ENCODE measurements around the gene ABCC4.

Gene ABCC4

DNA sequence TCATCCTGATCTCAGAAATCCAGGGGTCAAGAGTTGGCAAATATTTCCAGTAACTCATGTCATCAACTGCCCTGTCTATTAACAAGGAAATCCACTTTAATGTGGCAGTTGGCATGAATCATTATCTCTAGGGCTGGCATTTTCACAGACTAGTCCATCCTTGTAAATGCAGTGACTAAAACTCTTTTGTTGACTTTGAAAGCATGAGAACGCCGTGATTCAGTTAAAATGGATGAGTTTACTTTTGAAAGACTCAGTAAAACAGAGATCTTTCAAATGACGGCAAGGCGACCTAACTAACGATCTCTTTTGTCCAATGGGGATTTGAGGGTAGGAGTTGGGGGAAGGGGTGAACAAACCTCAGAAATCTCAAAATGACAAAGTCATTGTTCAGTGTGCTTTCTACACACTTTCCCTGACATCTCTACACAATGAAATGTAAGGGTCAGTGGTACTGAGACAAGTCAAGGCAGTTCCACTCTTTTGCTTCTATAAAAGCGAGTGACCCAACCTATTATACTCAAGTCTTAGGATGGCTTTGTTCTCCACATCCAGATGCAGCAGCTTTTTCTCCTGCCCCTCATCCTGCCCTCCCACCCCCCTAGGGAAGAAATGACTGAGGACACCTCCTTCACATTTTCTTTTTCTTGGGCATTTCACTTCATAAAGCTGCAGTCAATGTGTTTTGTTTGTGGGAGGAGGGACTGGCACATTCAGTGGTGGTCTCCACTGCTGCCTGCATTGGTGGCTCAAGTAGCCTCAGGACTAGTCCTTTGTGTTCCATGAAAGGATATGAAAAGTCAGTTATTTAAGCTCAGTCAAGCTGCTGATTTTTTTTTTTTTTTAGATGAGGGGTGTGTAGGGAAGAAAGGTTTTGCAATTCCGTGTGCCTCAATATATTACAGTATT, 200.5 kb downstream of the ABCC4 start:
- DNase-seq: no peak

DNA sequence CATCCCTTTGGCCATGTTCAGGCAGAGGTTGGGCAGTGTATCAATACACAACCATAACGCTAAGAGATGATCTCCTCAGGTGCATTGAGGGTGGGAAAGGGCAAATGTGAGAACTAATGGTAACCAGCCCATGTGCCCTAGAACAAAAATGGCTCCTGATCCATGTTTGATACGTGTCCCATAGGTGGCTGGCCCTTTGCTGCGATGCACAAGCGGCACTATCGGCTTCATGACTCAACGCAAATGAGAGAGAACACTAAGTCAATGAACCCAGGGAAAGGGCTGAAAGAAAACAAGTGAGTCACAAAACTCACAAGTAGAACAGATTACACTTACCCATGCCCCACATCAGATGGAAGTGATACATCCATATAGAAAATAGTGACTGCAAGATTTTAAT, 201.7 kb downstream of the ABCC4 start:
- DNase-seq: no peak

DNA sequence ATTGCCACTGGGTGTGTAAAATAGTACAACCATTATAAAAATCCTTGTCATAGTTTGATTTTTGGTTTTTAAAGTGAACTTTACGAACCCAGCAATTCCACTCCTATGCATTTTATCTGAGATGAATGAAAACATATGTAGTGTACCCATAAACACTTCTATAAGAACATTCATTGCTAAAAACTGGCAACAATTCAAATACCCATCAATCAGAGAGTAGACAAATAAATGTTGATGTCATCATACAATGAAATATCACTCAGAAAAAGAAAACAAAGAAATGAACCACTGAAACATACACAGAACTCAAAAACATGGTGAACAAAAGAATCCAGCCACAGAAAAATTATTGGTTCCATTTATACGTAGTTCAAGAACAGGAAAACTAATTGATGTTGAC, 202.3 kb downstream of the ABCC4 start:
- DNase-seq: no peak

DNA sequence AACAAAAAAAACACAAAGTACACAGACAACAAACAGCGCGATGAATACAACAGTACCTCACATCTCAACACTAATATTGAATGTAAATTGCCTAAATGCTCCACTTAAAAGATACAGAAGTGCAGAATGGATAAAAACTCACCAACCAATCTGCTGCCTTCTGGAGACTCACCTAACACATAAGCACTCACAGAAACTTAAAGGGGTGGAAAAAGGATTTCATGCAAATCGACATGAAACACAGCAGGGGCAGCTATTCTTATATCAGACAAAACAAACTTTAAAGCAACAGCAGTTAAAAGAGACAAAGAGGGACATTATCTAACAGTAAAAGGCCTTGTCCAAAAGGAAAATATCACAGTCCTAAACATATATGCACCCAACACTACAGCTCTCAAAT, 209.5 kb downstream of the ABCC4 start:
- no peak for DNase-seq

DNA sequence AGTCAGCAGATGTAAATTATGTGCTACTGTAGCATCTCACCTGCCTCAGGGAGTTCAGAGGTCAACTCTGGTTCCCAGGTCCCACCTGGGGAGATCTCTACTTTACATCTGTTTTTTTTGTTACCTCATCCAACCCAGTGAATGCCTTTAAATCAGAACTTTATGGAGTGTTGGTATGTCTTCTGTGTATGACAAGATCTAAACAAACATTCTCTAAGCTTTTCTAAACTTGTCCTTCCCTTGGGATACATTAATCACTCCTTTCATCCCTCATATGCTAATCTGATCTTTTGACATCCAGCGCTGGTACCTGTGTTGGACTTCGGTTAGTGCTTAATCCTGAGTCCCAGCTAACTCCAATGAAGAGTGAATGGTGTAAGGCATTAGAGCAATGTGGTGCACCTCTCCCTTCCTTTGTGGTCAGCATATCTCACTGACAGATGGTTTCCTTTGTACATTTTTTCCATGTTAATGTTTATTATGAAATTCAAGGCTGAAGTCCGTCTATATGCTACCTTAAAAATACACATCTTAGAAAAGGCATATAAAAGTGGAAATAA, 213.4 kb downstream of the ABCC4 start:
- no peak for DNase-seq

DNA sequence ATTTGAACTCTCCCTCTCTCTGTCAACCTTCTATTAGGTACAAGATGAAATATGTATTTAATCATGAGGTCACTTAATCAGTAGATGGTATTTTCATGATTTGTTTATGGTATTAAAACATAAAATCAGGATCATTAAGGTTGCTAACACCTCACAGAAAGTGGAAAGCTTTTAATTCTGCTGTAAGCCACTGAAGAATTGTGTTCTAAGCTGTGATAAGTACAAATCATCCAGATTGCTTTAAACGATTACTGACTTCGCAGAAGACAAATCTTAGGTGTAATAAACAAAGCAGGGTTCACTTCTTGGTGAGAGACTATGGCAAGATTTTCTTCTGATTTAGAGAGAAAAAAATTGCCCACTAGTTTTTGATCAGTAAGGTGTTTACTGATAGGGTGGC, 214.5 kb downstream of the ABCC4 start:
- DNase-seq: no peak

DNA sequence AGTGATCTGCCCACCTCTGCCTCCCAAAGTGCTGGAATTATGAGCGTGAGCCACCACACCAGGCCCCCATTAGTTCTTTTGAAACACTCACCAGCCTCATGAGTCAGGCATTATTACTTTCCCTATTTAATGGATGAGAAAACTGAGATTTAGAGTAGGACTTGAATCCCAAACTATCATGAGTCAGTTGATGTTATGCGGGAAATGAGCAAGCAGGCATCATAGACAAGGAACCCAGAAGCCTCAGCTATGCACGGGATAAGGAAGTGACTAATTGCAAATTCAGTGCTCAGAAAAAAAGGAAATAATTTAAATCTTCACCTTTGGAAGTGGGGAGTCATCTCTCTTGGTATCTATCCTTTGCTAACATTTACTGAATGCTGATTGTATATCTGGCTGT, 217.5 kb downstream of the ABCC4 start:
- no peak for DNase-seq

DNA sequence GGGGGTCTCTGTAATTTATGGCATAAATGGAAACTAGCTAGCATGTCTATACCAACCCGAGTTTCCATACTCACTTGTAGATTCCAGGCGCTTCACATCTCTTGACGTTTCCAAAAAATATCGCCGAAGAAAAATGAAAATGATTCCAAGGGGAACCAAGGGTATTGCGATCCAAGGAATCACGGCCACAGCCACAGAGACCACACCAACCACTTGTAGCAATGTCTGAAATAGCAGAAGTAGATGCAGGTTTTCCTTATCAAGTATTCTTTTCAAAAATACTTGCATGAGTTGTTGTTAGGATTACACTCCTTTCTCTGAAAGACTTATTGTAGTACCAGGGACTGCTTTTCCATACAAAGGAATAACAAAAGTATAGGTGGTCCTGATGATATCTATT, 218.2 kb downstream of the ABCC4 start:
- DNase-seq: no peak

DNA sequence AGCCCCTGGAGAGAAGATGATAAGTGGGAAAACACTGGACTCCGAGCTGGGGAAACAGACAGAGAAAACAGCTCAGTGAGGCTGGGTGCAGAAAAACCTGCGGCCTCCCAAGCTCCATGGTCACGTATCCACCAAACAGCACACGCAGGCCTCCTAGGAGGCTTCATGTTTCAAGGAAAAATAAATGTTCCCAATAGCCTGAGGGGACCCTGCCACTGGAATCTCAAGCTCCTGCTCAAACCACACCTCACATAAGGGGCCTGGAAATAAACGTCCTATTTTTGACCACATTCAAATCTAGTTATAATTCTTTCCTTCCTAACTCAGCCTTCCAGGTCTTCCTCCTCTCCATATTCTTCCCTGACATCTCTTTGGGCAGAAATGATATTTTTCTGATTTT, 225.7 kb downstream of the ABCC4 start:
- DNase-seq: no peak

DNA sequence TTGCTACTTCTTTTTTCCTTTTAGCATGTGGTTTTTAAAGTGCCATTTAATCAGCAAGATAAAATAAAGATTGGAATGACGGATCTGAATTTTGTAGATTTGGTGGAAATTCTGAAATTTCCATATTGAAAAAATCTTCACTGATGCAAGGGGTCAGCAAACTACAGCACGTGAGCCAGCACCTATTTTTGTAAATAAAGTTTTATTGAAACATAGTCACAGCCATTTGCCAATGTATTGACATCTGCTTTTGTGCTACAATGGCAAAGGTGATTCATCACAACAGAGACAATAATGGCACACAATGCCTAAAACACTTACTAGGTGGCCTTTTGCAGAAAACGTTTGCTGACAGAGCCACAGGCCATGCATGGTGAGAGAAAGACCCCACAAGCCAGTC, 226.4 kb downstream of the ABCC4 start:
- DNase-seq: no peak

DNA sequence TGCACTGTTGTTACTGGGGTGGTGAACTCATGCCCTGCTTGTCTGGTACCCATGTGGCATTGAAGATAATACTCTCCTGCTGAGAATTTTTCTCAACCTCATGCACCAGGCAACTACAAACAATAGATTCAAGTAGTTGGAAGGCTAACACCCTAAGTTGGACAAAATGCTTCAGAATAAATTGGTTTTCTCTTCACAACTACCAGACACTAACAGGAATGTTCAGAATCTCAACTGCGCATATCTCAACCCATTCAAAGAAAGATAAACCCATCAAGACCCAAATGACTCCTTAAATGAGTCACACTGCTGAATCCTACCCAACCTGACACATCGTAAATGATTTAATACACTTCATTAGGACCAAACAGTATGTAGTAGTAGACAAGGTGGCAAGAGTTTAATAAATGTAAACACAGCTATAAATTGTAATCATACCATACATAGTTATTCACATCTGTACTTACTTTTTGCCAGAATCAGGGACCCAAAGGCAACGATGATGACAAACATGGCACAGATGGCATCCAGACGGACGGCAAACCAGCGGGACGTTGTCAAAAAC, 227.4 kb downstream of the ABCC4 start:
- no peak for DNase-seq

DNA sequence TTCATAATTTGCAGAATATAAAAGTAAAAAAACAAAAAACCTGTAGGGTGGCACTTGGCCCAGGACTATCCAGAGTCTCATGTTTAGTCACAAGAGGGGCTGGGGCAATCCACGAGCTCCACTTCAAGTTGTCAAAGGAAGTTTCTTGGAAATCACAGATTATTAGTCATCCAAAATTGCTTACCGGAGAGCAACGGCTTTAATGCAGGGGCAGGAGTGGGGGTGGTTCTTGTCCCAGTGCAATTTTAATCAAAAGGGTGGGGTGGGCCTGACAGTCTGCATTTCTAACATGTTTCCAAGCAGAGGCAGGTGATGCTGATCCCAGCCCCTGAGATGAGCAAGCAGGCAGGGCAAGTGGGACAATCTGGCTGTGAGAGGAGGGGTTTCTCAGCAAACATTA, 233.9 kb downstream of the ABCC4 start:
- no peak for DNase-seq

DNA sequence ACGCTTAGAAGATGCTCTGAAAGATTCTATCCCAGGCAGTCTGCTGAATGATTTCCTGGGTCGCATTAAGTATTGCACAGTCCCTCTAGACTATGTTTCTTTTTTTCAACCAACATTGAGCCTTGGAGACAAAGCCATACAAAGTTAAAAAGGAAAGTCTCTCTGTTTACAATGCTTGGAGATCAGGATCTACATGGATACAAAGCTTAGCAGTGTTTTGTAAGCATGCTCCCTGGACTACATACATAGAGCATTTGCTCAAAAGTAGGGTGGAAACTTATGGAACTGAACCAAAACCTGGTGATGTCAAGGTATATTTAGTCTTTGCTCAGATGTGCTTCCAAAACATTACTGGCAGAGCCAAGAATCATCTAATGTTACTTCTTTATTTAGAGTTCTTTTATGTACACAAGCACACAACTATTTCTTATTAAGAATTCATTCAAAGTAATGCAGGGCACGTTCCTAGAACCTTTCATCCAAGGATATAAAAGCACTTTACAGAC, 241.2 kb downstream of the ABCC4 start:
- DNase-seq: no peak

DNA sequence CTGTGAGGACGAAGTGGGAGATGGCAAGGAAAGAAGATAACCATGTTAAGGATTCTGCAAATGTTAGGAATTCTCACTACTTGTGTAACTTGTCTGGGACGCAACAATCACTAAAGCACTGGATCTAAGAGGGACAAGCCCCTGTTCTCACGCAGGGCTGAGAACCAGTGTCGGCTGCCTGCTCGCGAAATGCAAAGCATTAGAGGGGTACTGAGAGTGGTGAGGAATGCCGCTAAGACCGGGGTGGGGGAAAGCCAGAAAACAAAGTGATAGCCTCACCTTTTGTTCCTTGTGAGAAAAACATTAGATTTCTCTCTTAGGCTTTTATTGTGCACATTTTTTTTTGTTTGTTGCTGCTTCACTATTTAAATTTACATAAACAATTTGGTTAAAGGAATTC, 241.9 kb downstream of the ABCC4 start:
- no peak for DNase-seq

DNA sequence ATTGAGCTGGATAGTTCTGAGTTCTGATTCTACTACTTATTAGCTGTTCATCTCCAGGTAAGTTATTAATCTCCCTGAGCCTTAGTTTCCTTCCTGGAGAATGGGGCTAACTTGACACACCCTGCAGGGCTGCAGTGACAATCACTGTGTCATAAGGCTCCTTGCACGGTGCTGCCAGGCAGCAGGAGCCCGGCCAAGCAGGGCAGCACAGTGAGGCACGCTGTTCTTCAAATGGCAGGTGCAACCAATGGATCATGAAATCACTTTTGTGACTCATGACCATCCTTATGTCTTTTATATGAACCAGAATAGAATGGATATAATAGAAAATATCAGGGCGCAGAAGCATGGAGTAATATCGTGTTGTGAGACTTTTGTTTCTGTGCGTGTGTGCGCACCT, 242.6 kb downstream of the ABCC4 start:
- DNase-seq: no peak

DNA sequence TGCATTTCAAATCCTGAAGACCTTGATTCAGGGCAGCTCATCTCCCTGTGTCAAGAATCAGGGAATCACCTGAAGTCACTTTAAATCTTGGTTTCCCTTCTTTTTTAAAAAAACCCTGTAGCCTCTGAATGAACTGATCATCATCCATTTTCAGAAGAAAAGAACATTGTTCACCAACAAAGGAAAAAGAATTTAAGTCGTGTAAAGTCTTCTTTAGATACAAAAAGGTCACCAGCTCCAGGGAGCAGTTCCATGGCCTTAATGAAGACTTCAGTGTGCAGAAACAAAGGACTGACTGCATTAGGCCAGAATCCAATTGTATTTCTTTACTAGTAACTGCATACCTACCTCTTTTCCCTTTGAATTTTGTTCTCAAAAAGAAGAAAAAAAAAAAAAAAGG, 245.0 kb downstream of the ABCC4 start:
- no peak for DNase-seq

DNA sequence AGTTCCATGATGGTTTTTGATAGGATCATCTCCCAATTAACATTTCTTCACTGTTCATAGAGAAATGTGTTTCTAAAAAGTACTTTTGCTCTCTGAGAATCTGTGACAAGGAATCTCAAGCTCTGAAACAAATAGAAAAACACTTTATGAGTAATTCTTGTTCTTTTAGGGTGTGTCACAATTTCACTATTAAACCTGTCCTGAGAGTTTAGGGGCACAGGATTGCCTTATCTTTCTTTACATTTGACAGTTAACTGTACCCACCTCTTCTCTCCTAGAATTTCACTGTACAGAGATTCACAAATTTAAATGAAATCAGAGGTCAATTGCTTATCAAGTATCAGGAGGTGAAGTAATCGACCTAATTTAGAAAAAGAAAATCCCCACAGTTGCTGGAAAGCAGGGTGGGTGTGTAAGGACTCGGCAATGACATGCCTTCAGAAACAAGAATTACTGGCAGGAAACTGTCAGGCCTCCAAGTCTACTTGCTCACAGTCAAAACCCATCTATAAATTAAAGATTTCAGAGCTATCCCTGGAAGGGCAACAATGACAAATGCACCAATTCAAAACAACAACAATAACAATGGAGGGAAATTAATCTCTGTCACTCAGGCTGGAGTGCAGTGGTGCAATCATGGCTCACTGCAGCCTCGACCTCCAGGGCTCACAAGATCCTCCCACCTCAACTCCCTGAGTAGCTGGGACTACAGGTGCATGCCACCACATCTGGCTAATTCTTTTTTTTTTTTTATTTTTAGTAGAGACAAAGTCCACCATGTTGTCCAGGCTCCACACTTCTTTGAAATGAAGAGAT, 250.2 kb downstream of the ABCC4 start:
- DNase-seq: no peak

DNA sequence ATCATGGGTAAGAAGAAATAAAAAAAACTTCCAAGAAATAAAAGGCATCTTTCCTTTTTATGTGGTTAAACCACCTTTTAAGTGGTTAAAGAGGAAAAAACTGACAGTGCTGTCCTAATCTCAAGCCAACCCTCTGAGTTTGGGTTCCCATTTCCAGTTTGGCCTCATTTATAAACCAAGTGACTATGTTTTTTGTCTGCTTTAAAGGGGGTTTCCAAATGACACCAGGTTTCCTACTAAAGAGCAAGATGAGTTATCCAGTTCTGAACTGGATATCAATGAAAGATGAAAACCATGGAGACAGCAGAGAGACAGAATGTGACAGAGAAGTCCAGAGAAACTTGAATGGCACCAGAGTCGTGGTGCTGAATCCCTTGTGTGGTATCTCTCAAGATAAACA, 251.5 kb downstream of the ABCC4 start:
- DNase-seq: no peak

DNA sequence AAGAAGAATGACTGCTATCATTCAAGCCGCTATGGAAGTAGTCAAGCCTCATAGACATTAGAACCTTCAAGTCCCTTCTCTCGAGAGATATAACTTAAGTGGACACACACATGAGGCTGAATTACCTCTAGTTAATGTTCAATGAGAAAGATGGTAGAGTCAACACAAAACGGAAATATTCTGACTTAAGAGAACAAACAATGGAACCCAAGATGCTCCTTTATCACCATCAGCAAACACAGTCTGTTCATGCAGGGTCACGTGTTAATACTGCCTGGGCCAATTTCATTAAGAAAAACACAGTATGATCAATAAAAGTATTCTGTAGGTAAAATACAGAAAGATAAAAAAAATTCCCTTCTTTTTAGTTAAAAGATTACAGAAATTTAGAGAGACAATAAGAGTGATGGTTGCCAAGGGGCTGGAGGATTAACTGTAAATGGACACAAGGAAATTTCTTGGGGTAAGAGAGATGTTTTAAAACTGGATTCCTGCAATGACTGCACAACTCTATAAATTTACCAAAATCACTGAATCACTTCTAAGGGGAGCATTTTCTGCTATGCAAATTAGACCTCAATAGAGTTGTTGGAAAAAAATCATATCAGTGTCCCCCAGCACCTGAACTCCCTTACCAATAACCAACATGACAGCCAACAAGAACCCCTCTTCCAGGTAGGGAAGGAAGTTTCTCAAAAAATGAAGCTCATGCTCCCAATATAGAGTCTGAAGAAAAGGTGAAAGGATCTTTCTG, 256.6 kb downstream of the ABCC4 start:
- no peak for DNase-seq

DNA sequence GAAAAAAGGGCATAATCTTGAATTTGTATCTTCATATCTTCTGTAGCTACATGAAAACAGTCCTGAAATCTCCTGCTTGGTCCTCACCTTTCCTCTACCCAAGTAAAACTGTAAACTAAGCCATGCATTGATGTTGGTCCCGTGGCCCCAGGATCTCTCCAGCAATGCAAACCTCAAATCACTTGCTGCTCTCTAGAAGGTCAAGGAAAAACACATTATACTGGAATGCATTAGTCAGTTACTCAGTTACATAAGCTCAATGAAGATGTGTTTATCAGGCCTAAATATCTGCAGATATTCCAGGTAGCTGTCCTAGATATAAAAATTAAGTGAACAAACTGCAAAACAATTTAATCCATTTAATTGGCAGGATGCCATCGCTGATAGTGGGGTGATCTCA, 261.8 kb downstream of the ABCC4 start:
- DNase-seq: no peak

DNA sequence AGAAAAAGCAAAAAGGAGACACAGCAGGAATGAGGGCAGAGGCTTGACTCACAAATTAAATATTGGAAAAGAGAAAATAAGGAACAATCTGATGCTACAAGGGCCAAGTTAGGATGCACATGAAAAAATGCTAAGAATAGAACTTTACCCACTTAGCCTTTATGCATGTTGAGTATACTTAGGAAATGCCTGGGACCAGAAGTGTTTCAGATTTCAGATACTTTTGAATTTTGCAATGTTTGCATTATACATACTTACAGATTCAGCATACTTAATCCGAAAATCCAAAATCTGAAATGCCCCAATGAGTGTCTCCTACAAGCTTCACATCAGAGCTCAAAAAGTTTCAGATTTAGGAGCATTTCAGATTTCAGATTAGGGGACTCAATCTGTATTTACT, 262.3 kb downstream of the ABCC4 start:
- DNase-seq: no peak

DNA sequence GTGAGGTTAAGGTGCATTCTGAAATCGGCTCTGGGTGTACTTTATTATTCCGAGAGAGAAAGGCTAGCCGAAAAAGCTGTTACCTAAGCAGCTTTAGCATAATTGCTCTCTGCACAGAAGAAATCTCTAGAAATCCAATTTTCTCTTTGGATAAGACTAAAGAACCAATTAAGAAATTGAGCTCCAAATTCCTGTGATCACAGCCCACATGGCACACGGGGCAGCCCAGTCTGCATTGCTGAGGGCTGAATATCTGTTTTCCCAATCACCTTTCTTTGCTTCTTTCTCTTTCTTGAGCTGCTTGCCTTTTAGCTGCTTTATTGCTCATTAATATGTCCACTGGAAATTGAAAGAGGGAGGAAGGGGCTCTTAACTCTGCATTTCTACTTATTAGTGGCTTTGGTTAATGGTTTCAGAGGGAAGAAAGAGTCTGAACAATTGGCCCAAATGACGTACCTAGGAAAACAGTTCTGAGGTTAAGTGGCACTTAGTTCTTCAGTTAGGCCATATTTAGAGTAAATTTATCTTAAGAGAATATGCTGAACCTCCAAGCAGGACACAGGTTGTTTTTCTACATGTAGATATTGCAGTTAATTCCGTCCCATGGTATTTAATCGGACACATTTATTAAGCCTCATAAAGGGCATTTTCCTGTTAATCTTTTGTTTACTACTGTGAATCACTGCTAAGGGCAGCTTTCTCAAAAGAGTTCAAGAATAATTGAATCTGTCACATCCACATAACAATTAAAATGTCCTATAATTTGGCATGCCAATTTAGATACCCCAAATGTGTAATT, 265.7 kb downstream of the ABCC4 start:
- DNase-seq: no peak
